Measurements from ENCODE around the gene SH3GLB1.
"Not testable (repeated sequence)": the region's sequence is repeated elsewhere in the genome, so short reads cannot be mapped to it uniquely, and the experiment has no call there.

DNA sequence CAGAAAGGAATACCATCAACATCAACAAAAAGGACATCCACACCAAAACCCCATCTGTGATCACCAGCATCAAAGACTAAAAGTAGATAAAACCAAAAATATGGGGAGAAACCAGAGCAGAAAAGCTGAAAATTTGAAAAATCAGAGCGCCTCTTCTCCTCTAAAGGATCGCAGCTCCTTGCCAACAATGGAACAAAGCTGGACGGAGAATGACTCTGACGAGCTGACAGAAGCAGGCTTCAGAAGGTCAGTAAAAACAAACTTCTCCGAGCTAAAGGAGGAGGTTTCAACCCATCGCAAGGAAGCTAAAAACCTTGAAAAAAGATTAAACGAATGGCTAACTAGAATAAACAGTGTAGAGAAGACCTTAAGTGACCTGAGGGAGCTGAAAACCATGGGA is 46.0 kb upstream of the SH3GLB1 start:
- TF ChIP-seq, protein P1, sequence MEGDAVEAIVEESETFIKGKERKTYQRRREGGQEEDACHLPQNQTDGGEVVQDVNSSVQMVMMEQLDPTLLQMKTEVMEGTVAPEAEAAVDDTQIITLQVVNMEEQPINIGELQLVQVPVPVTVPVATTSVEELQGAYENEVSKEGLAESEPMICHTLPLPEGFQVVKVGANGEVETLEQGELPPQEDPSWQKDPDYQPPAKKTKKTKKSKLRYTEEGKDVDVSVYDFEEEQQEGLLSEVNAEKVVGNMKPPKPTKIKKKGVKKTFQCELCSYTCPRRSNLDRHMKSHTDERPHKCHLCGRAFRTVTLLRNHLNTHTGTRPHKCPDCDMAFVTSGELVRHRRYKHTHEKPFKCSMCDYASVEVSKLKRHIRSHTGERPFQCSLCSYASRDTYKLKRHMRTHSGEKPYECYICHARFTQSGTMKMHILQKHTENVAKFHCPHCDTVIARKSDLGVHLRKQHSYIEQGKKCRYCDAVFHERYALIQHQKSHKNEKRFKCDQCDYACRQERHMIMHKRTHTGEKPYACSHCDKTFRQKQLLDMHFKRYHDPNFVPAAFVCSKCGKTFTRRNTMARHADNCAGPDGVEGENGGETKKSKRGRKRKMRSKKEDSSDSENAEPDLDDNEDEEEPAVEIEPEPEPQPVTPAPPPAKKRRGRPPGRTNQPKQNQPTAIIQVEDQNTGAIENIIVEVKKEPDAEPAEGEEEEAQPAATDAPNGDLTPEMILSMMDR (IDR thresholded peaks at IDR 0.05) = not testable (repeated sequence)
- TF ChIP-seq EZH2 (IDR thresholded peaks at IDR 0.05; ENCODE audit: borderline replicate concordance, insufficient read depth, low read depth, low read length, poor library complexity, severe bottlenecking) = not testable (repeated sequence)
